ENCODE results near the gene ING4. TPM values are rescaled to one million over a fixed set of nuclear protein-coding genes. Genes with fewer than 3 reads are reported as not detected.

The ING4 gene
- total RNA-seq, 1 experiment from 2014 or later = 23.0 TPM

DNA sequence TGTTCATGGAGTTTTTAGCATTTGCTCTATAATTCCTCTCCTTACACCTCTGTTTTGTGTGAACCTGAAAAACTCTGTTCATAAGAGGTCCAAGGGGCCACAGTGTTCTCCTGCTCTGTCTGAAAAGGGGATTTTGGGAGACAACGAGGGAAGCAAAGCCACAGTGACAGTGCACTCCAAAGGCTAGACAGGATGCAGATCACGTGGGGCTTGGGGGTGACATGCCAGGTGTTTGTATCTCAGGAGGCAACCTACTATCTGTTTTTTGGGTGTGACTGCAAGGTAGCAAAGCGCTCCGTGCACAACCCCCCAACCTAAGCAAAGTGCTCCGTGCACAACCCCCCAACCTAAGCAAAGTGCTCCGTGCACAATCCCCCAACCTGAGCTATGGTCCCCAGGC is 50.7 kb downstream of the ING4 start:
- CTCF ChIA-PET = interaction anchor here (0.6 to 3.0 kb wide), 8 partner anchors 8 to 424 kb away, joined by 3 to 17 read pairs (median 4); partner anchors contain the start of gene ZNF384
- ATAC-seq (no peak), DNase-seq (ENCODE audit: low spot score) (no peak)
- no peaks in the 10 kb centered on the region for H3K27me3 Mint-ChIP-seq (ENCODE audit: low read depth)
- no peaks in the 10 kb centered on the region for H3K9me3 Mint-ChIP-seq
- no peaks in the 10 kb centered on the region for H3K36me3 Mint-ChIP-seq
- no peak overlapping the region for H3K27ac Mint-ChIP-seq
- TF ChIP-seq PREB (CRISPR knock-in tag; IDR thresholded peaks at IDR 0.05; ENCODE audit: borderline replicate concordance) (no peak), GTF2I (CRISPR knock-in tag; conservative IDR thresholded peaks at IDR 0.05) (no peak), ARID4B (CRISPR knock-in tag; IDR thresholded peaks at IDR 0.05; ENCODE audit: borderline replicate concordance) (no peak), ZNF138 (CRISPR knock-in tag; conservative IDR thresholded peaks at IDR 0.05) (no peak), ZNF121 (CRISPR knock-in tag; IDR thresholded peaks at IDR 0.05) (no peak), MLX (CRISPR knock-in tag; IDR thresholded peaks at IDR 0.05) (no peak)
- TF ChIP-seq, protein P1, sequence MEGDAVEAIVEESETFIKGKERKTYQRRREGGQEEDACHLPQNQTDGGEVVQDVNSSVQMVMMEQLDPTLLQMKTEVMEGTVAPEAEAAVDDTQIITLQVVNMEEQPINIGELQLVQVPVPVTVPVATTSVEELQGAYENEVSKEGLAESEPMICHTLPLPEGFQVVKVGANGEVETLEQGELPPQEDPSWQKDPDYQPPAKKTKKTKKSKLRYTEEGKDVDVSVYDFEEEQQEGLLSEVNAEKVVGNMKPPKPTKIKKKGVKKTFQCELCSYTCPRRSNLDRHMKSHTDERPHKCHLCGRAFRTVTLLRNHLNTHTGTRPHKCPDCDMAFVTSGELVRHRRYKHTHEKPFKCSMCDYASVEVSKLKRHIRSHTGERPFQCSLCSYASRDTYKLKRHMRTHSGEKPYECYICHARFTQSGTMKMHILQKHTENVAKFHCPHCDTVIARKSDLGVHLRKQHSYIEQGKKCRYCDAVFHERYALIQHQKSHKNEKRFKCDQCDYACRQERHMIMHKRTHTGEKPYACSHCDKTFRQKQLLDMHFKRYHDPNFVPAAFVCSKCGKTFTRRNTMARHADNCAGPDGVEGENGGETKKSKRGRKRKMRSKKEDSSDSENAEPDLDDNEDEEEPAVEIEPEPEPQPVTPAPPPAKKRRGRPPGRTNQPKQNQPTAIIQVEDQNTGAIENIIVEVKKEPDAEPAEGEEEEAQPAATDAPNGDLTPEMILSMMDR (IDR thresholded peaks at IDR 0.05) = no peak
- peaks cover 37% of the 10 kb centered on the region for H3K4me1 Mint-ChIP-seq
- peak overlapping the region; percentile 66 for H3K4me3 Mint-ChIP-seq
- POLR2A ChIA-PET = interaction anchor here (2.9 kb wide), 1 partner anchor 77 kb away, joined by 25 read pairs; the partner anchor contains the start of gene ZNF384

DNA sequence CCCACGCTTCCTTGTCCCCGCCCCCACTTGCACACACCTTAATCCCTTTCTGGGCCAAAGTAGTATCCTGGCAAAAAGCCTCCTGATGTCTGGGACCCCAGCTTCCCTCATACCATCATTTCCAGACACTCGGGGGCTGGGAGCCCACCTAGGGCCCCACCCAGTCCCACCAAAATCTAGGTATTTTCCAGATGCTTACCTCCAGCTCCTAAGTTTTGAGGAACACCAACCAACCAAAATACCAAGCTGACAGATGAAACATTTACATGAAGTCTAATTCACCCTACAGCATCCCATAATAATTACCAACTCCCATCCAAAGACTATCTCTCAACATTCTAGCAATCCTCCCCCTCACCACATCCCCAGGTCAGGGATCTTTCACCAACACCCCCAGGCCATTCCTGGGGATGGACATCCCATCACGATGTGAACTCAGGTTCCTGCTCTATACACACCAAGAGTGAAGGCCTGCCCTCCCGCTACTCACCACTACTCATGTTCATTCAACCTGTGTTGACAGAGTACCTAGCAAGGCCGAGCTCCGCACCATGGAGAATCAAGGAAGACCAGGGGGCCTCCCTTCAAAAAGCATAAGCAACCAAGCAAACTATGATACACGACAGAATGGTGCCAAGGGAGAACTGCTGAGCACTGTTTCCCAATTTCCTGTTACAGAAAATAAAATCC is 54.2 kb downstream of the ING4 start:
- Mint-ChIP-seq H3K27me3 (ENCODE audit: low read depth) (no peaks in the 10 kb centered on the region), H3K9me3 (no peaks in the 10 kb centered on the region), H3K4me3 (no peak overlapping the region), H3K36me3 (peaks cover 20% of the 10 kb centered on the region), H3K4me1 (peaks cover 44% of the 10 kb centered on the region), H3K27ac (no peak overlapping the region)
- CTCF ChIA-PET = interaction anchor here (1.1 to 1.3 kb wide), 4 partner anchors 12 to 45 kb away, joined by 3 to 6 read pairs (median 4); no protein-coding TSS in a partner anchor
- no peak for DNase-seq (ENCODE audit: low spot score)
- ATAC-seq = no peak
- POLR2A ChIA-PET = interaction anchor here (1.0 kb wide), 2 partner anchors 40 to 80 kb away, joined by 4 to 5 read pairs; partner anchors contain the start of gene ZNF384
- TF ChIP-seq, protein P2, sequence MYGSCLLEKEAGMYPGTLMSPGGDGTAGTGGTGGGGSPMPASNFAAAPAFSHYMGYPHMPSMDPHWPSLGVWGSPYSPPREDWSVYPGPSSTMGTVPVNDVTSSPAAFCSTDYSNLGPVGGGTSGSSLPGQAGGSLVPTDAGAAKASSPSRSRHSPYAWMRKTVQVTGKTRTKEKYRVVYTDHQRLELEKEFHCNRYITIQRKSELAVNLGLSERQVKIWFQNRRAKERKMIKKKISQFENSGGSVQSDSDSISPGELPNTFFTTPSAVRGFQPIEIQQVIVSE (CRISPR knock-in tag; IDR thresholded peaks at IDR 0.05; ENCODE audit: borderline replicate concordance) = no peak
- TF ChIP-seq IRF2 (CRISPR knock-in tag; IDR thresholded peaks at IDR 0.05; ENCODE audit: borderline replicate concordance, low read depth) (no peak), RELA (CRISPR knock-in tag; IDR thresholded peaks at IDR 0.05; ENCODE audit: borderline replicate concordance) (no peak), GTF2I (CRISPR knock-in tag; conservative IDR thresholded peaks at IDR 0.05) (no peak), NFE2L1 (CRISPR knock-in tag; IDR thresholded peaks at IDR 0.05) (no peak), SP1 (CRISPR knock-in tag; conservative IDR thresholded peaks at IDR 0.05) (no peak), KAT7 (CRISPR knock-in tag; IDR thresholded peaks at IDR 0.05; ENCODE audit: borderline replicate concordance) (no peak), ARID4B (CRISPR knock-in tag; IDR thresholded peaks at IDR 0.05; ENCODE audit: borderline replicate concordance) (no peak), NFATC4 (CRISPR knock-in tag; IDR thresholded peaks at IDR 0.05) (no peak)
- TF ChIP-seq, protein P3, sequence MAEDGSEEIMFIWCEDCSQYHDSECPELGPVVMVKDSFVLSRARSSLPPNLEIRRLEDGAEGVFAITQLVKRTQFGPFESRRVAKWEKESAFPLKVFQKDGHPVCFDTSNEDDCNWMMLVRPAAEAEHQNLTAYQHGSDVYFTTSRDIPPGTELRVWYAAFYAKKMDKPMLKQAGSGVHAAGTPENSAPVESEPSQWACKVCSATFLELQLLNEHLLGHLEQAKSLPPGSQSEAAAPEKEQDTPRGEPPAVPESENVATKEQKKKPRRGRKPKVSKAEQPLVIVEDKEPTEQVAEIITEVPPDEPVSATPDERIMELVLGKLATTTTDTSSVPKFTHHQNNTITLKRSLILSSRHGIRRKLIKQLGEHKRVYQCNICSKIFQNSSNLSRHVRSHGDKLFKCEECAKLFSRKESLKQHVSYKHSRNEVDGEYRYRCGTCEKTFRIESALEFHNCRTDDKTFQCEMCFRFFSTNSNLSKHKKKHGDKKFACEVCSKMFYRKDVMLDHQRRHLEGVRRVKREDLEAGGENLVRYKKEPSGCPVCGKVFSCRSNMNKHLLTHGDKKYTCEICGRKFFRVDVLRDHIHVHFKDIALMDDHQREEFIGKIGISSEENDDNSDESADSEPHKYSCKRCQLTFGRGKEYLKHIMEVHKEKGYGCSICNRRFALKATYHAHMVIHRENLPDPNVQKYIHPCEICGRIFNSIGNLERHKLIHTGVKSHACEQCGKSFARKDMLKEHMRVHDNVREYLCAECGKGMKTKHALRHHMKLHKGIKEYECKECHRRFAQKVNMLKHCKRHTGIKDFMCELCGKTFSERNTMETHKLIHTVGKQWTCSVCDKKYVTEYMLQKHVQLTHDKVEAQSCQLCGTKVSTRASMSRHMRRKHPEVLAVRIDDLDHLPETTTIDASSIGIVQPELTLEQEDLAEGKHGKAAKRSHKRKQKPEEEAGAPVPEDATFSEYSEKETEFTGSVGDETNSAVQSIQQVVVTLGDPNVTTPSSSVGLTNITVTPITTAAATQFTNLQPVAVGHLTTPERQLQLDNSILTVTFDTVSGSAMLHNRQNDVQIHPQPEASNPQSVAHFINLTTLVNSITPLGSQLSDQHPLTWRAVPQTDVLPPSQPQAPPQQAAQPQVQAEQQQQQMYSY (CRISPR knock-in tag; IDR thresholded peaks at IDR 0.05) = no peak
